GM12874 (cell line): ENCODE data around the gene AMBN.

Source experiments
- CTCF ChIP-seq: IDR thresholded peaks from 2 replicates; pipeline ENCODE4 v1.5.1; 2011; ENCODE audit warnings: low read depth, mild to moderate bottlenecking, control low read depth, low read length, moderate library complexity; ENCODE audit not compliant: insufficient read depth

The AMBN gene

GRCh38 chr4:70613306-70614183, 21.5 kb downstream of the AMBN start:
- TF ChIP-seq CTCF, result no peak

GRCh38 chr4:70614184-70614555, 22.1 kb downstream of the AMBN start:
- TF ChIP-seq CTCF, result no peak

- no peak for TF ChIP-seq CTCF
These were observed 27.2 kb downstream of the AMBN start for GRCh38 chr4:70619288-70619687.

GRCh38 chr4:70619778-70620177, 27.7 kb downstream of the AMBN start:
- TF ChIP-seq CTCF, result no peak

- TF ChIP-seq CTCF, result no peak
These were observed 31.3 kb downstream of the AMBN start for GRCh38 chr4:70623323-70623722.

- TF ChIP-seq CTCF, result no peak
These were observed 32.3 kb downstream of the AMBN start for GRCh38 chr4:70624226-70624793.

- TF ChIP-seq CTCF, result no peak
These were observed 35.6 kb downstream of the AMBN start for GRCh38 chr4:70627620-70628019.
